ENCODE data around the gene LSM4. TPM values are rescaled to one million over a fixed set of nuclear protein-coding genes. Genes with fewer than 3 reads are reported as not detected.

Gene LSM4
- total RNA-seq, 2 donors from 2014 or later, result 106 to 148 TPM

DNA sequence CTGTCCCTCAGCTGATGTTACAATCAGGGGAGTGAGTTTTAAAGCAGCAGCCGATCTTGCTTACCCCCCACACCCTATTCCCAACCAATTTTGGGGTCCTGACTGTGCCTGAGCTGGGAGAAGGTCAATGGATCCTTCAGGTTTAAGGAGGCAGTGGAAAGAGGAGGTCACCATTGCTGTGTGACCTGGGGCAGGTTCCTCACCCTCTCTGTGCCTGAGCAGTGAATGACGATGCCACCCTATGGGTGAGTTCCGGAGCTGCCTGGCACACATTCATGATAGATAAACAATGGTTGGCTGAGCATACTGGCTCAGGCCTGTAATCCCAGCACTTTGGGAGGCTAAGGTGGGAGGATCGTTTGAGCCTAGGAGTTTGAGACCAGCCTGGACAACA is 21.2 kb downstream of the LSM4 start:
- no peak for DNase-seq
- ATAC-seq, result no peak
- intact Hi-C loops (cut with DNase I, micrococcal nuclease), result no loop called here

DNA sequence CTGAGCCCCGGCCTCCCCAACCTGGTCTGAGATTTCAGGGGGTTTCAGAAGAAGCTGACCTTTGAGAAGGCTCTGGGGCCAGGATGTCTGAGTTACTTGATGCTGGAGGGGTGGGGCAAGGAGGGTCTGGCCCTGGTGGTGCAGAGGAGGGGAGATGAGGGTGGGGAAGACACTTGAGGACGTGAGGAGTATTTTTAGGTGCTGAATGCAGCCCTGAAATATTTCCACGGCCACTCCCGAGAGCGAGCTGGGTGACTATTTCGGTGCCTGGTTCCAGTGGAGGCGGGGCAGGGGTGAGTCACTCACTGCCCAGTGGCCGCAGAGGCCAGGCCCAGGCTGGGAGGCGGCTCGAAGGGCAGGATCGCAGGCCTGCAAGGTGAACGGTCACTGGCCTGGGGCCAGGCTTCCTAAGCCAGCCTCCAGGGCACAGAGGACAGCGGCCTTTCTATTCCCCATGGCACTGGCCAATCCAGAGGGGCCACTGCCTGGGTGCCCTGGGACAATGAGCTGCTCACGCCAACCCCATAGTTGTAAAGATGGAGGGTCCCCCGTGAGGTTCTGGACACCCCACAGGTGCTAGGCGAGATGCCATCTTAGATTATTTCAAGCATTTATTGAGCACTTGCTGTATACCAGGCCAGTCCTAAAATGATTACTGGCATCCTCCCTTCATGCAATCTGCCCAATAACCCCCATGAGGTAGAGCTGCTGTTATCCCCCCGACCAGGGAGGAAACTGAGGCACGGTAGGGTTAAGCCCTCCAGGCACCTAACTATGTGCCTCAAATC is 21.8 kb downstream of the LSM4 start:
- ATAC-seq (peak; percentile 79), DNase-seq (peak; percentile 62 to 73)
- intact Hi-C loops (cut with DNase I, micrococcal nuclease), result no loop called here

DNA sequence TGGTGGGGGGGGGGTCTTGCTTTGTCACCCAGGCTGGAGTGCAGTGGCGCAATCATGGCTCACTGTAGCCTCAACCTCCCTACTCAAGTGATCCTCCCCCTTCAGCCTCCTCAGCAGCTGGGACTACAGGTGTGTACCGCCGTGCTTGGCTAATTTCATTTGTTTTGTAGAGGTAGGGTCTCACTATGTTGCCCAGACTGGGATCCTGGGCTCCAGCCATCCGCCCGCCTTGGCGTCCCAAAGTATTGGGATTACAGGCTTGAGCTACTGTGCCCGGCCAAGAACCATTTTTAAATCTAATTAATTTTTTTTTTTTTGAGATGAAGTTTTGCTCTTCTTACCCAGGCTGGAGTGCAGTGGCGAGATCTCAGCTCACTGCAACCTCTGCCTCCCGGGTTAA is 23.2 kb downstream of the LSM4 start:
- no peak for DNase-seq
- no peak for ATAC-seq
- intact Hi-C loops (cut with DNase I, micrococcal nuclease), result no loop called here

DNA sequence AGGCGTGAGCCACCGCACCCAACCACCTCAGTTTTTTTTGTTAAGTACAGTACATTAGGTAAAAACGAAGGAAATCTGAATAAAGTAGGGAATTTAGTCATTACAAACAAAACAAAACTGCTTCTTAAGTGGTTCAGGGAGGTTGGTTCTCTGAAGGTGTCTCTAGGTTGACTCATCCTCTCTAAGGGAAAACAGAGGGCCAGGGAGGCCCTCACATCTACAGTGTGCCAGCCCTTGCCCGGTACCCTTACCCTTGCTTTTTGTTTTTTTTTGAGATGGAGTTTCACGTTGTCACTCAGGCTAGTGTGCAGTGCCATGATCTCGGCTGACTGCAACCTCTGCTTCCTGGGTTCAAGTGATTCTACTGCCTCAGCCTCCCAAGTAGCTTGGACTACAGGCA is 24.3 kb downstream of the LSM4 start:
- DNase-seq (no peak), ATAC-seq (no peak)
- intact Hi-C loops (cut with DNase I, micrococcal nuclease), result no loop called here

DNA sequence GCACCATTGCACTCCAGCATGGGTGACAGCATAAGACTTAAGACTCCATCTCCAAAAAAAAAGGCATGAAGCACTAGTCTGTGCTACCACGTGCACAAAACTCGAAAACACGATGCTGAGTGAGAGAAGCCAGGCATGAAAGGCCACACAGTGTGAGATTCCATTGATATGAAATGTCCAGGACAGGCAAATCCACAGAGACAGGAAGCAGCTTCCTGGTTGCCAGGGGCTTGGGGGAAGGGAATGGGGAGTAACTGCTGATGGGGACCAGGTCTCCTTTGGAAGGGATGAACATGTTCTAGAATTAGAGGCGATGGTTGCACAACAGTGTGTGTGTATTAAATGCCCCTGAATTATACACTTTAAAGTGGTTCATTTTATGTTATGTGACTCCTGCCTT is 25.6 kb downstream of the LSM4 start:
- no peak for ATAC-seq
- intact Hi-C loops (cut with DNase I, micrococcal nuclease), result no loop called here
- no peak for DNase-seq

DNA sequence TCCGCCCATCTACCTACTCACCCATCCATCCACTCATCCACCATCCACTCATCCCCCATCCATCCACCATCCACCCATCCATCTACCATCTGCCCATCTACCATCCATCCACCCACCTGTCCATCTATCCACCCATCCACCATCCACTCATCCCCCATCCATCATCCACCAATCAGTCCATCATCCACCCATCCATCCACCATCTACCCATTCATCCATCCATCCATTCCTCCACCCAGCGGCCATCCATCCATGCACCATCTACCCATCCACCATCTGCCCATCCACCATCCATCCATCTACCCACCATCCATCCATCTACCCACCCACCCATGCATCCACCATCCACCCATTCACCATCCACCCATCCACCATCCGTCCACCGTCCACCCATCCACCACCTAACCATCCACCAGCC is 27.8 kb downstream of the LSM4 start:
- ATAC-seq, result no peak
- intact Hi-C loops (cut with DNase I, micrococcal nuclease), result no loop called here
- DNase-seq, result no peak

DNA sequence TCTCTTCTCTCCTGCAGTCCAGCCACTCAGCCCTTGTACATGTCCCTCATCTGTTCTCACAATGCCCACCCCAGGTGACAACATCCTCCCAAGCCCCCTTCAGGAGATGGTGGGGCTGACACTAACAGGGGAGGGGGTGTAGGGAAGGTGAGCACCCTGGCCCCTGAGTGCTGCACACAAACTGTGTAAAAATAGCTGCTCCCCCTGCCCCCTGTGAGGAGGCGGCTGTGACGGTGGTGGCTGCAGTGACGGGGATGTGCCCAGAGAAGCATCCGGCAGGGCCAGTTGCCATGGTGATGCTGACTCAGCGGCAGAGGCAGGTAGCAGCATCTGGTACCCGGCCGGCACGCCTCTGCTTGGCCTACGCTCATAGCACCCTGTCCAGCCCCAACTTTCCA is 28.4 kb downstream of the LSM4 start:
- ATAC-seq, result no peak
- DNase-seq, result peak in 1 of 2 donors; percentile 70
- intact Hi-C loops (cut with DNase I, micrococcal nuclease), result no loop called here

DNA sequence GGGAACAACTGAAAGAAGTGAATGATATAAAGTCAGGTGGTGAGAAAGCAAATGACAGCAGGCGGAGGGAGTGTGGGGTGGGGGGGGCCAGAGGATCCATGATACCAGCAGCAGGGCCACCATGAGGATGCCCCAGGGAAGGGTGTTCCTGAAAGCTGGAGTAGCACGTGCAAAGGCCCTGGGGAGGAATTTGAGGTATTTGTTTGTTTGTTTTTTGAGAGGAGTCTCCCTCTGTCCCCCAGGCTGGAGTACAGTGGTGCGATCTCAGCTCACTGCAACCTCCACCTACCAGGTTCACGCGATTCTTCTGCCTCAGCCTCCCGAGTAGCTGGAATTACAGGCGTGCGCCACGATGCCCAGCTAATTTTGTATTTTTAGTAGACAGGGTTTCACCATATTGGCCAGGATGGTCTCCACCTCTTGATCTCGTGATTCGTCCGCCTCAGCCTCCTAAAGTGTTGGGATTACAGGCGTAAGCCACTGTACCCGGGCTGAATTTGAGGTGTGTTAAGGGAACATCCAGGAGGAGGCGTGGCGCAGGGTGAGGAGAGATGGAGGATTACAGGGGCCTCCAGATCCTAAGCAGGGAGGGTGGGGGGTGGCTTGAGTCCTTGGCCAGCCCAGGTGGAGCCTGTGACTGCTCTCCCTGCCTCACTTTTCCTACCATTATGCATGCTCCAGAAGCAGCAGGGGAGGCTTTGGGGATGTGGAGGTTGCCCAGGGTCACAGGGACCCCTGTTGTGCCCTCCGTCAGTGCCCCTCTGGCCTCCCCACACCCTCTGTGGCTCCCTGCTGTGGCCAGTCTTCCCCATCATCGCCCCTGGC is 29.0 kb downstream of the LSM4 start:
- intact Hi-C loops (cut with DNase I, micrococcal nuclease), result no loop called here
- no peak for ATAC-seq
- no peak for DNase-seq

DNA sequence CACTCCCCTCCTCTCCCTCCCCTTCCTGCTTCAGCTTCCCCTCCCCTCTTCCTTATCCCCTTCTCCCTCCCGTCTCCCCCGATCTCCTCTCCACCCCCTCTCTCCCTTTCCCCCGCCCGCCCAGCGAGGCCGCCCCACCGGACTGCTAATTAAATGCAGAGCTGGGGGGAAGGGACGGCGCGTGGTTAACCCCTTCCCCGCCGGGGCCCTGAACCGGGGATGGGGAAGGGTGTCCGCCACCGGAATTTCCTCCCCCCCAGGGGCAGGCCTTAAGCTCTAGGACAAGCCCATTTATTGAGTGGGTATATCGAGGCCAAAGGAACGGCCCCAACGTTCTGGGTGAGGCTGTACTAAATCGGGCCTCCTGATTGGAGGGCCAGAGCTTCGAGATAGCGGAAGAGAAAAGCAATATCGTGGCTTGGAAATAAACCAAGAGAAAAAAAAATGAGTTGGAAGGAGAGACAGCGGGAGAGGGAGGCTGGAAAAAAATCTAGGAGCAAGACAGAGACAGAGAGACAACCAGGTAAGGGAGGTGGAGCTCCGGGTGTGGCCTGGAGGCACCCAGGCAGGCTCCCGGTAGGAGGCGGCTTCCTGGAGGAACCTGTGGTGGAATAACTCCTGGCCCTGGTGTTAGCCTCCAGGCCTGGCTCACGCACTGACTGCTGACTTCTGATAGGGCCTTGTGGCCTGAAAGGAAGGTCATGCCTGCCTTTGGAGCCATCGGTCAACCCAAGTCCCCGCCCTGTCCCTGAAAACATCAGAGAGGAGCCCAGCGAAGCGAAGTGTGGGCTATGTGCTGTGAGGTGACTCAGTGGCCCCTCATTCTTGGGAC is 29.9 kb downstream of the LSM4 start:
- ATAC-seq (peak; percentile 59), DNase-seq (peak; percentile 81 to 87)

DNA sequence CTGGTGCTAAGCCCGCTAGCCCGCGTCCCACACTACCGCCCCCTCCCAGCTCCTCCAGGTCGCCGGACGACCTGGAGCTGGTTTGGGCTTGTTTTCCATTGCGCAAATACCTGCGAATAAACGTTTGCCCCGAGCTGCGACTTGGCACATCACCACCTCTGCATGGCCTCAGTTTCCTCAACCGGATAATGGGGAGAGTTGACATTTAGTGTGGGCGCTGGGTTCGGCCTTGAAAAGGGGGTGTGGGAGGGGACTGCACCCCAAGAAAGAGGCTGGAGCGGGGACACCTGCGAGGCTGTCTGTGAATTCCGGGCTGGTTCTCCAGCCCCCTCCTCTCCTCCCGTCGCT is 30.4 kb downstream of the LSM4 start:
- ATAC-seq, result no peak
- DNase-seq, result no peak
- intact Hi-C loops (cut with DNase I, micrococcal nuclease), result no loop called here

More for the DNA sequence above, 29.9 kb downstream of the LSM4 start:
- intact Hi-C loops (cut with DNase I, micrococcal nuclease), result no loop called here

DNA sequence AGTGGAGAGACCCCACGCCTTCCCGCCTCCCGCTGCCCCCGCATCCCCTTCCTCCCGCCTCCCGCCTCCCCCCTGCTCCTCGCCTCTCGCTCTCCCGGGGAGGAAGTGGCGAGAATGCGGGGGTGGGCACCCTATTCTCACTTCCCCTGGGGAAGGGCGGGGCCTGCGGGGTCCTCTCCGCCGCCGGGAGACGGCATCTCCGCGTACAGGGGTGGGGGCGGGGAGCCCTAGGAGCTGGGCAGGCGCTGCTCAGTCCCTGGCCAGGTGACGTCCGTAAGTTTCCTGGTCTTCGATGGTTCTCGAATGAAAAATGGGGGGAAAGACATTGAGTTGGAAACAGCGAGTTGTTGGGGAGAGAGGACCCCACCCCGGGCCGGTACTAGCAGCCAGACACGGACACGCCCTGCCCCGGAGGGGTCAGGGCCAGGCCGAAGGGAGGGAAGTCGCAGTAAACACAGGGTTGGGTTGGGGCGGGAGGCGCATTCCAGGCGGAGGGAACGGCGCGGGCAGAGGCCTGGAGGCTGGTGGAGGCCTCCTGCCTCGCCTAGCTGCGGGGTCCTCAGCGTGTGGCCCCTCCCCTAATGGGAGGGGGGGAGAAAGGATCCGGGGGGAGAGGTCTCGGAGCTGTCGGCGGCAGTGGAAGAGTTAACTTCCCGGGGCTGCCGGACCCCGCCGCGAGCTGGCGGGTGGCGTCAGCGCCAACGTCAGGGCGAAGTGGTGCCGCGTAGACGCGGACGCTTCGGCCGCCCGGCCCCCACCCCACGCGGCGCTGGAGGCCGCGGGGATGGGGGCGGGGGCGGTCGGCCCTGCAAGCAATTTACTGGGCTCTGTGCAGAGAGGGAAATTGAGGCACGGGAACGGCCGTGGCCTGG is 31.1 kb downstream of the LSM4 start:
- ATAC-seq, result peak; percentile 80
- intact Hi-C loops (cut with DNase I, micrococcal nuclease), result no loop called here
- peak; percentile 90 to 92 for DNase-seq

DNA sequence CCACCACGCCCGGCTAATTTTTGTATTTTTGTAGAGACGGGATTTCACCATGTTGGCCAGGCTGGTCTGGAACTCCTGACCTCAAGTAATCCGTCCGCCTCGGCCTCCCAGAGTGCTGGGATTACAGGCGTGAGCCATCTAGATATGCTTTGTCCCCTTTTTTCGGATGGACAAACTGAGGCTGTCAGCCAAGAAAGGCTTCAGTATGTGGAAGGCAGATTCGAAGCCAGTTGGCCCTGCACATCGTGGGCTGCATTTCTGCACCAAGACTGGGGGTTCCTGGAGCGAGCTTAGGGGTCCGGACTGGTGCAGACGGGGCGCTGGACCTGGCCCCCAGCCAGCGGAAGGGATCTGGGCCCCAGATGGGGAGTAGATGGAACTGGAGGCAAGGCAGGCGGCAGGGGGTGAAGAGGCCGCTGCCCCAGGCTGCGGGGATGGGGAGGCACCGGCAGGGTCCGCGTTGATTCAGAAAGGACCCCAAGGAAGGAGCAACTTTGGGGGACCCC is 31.8 kb downstream of the LSM4 start:
- no peak for DNase-seq
- intact Hi-C loops (cut with DNase I, micrococcal nuclease), result no loop called here
- ATAC-seq, result no peak

DNA sequence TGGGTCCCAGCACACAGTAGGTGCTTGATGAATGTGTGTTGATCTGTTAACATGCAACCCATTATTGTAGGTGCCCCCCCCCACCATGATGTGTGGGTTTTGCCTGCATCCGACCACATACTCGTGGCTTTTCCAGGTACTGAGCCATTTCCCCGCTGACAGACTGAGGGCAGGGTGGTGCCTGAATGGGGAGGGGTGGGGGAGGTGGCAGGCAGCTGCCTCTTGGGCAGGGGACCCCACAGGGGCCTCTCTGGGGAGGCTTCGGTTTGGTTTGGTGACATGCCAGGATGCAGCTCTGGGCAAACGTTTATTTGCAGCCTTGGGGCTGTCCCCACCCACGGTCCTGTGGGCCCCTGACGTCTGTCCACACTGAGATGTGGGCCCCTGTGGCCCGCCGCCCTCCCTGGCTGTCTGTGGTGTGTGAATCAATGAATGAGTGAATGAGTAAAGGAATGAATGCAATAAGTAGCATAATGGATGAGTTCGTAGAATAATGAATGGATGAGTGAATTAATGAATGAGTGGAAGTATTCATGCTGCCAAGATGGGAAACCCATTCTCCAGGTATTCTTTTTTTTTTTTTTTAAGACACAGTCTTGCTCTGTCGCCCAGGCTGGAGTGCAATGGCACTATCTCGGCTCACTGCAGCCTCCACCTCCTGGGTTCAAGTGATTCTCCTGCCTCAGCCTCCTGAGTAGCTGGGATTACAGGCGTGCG is 32.4 kb downstream of the LSM4 start:
- intact Hi-C loops (cut with DNase I, micrococcal nuclease), result no loop called here
- ATAC-seq (no peak), DNase-seq (peak in 1 of 2 donors; percentile 62)

DNA sequence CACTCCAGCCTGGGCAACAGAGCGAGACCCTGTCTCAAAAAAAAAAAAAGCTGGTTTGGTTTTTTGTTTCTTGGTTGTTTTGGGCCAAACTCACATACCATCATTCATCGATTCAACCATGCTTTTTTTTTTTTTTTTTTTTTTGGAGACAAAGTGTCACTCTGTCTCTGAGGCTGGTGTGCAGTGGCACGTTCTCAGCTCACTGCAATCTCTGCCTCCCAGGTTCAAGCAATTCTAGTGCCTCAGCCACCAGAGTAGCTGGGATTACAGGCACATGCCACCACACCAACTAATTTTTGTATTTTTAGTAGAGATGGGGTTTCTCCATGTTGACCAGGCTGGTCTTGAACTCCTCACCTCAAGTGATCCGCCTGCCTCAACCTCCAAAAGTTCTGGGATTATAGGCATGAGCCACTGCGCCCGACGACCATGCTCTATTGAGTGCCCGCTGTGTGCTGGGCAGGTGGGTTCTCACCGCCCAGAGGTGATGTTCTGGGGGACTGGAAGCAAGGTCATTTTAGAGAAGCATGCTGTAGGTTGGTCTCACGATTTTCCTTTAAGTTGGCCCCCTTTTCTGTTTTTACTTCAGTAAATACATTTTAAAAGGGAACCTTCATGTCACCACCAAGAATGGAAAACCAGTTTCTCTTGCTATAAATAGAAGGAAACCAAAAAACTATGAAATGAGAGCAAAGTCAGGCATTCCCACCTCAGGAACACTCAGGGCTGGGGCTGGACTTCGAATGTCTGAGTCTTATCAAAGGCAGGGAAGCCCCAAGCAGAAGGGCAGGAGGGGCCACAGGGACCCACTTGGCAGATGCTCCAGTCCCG is 33.2 kb downstream of the LSM4 start:
- DNase-seq (no peak), ATAC-seq (no peak)
- intact Hi-C loops (cut with DNase I, micrococcal nuclease), result no loop called here

DNA sequence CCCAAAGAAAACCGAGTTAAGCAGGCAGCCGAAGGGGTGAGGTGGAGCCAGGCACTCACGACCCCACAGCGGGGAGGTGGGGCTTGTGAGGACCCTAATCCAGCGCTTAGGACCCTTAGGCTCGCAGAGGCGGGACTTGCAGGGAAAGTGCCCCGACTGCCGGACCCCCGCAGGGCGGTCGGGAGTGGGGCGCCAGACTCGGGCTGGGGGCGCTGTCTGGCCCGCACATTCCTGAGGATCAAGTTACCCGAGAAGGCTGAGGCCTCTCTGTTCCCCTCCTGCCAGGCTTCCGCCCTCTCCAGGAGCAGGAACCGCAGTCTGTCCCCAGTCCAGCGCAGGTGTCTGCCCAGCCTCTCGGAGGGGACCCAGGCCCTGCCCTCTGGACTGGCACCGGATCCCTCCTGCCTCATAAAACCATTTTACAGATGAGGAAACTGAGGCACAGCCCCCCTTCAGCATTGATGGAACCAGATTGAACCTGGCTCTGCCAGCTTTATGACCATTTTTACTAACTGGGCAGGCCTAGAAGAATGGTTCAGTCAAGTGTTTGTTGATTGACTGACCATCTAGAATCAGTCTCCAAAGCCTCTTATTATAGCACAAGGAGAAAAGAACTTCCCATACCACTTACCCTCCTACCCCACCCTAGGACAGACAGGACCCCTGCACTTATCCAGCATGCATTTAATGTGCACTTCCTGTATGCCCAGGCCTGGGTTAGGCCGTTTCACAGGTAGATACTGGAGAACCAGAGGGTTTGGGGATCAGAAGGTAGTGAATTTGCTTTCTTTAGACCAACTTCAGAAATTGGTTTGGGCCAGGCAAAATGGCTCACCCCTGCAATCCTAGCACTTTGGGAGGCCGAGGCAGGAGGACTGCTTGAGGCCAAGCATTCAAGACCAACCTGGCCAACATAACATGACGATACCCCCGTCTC is 34.8 kb downstream of the LSM4 start:
- ATAC-seq (no peak), DNase-seq (no peak)
- intact Hi-C loops (cut with DNase I, micrococcal nuclease), result no loop called here
